PFSK-1 (cell line): ENCODE measurements around the gene ANKS1B.

Experiments used
- FOXP2 ChIP-seq: optimal IDR thresholded peaks from 2 replicates; pipeline ENCODE3; 2011; ENCODE audit warnings: borderline replicate concordance, control low read depth, inconsistent platforms; ENCODE audit not compliant: insufficient read depth; ENCODE audit errors: extremely low read length, extremely low read depth
- POLR2AphosphoS5 ChIP-seq: IDR thresholded peaks from 2 replicates; pipeline ENCODE4 v1.6.1; 2012; ENCODE audit warnings: low read depth, mild to moderate bottlenecking, control low read depth, low read length, moderate library complexity
- SIN3A ChIP-seq: IDR thresholded peaks from 2 replicates; pipeline ENCODE4 v1.6.1; 2012; ENCODE audit warnings: mild to moderate bottlenecking, low read length, moderate library complexity, borderline replicate concordance; ENCODE audit not compliant: insufficient read depth
- TAF1 ChIP-seq: IDR thresholded peaks from 2 replicates; pipeline ENCODE4 v1.6.1; 2012; ENCODE audit warnings: low read length, control low read depth, borderline replicate concordance; ENCODE audit not compliant: insufficient read depth
- TF ChIP-seq, protein P1 (sequence below), 2 experiments: IDR thresholded peaks; 2 replicates each; pipeline versions ENCODE4 v1.6.1 to v1.8.0; 2011 to 2012; ENCODE audit warnings: low read depth in 2 of 2, low read length in 2 of 2, control low read depth in 1 of 2, inconsistent platforms in 1 of 2, mild to moderate bottlenecking in 1 of 2, moderate library complexity in 1 of 2; ENCODE audit not compliant: insufficient read depth in 1 of 2

Gene ANKS1B

DNA sequence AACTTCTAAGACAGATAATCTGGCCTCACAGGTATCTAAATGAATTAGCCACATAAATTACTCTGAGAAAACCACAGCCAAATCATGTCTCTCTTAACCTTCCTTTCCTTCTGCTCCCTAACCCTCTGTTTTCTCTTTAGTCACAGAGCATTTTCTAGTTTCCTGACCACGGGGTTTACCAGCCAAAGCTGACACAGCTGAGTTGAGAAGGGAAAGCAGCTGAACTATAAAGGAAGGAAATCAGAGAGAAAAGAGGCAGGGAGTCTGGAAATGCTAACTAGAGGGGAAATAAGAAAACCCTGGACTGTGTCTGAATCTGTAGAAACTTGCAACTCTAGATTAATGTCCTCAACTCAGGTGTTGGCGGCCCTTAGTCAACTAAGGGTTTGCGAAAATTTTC is 24.4 kb downstream of the ANKS1B start:
- TF ChIP-seq POLR2AphosphoS5 = no peak

DNA sequence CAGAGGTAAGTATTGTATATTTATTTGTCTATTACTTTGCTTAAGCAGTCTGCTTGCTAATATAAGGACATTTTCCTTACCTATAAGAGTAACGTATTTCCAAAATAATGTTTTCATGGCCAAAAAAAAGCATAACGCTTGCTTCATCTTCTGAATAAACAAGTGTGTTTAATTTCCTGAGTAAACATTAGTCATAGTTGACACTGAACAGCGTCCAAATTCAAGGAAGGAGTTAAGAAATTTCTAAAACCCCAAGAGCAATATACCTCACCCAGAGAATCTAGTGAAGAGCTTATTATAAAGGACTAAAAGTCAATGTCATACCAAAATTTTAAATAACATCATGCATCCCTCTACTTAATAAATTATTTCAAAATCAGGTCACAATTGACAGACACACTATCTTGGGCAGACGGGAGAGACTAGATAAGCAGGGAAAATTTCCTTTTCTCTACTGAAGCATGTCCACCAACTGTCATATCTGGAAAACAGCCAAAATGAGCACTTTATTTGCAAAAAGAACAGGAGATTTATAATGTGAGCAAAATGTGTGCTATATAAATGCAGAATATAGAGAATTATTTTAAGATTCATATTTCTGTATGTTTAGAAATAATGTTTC is 25.1 kb downstream of the ANKS1B start:
- TF ChIP-seq FOXP2 = no peak
- TF ChIP-seq, protein P1, sequence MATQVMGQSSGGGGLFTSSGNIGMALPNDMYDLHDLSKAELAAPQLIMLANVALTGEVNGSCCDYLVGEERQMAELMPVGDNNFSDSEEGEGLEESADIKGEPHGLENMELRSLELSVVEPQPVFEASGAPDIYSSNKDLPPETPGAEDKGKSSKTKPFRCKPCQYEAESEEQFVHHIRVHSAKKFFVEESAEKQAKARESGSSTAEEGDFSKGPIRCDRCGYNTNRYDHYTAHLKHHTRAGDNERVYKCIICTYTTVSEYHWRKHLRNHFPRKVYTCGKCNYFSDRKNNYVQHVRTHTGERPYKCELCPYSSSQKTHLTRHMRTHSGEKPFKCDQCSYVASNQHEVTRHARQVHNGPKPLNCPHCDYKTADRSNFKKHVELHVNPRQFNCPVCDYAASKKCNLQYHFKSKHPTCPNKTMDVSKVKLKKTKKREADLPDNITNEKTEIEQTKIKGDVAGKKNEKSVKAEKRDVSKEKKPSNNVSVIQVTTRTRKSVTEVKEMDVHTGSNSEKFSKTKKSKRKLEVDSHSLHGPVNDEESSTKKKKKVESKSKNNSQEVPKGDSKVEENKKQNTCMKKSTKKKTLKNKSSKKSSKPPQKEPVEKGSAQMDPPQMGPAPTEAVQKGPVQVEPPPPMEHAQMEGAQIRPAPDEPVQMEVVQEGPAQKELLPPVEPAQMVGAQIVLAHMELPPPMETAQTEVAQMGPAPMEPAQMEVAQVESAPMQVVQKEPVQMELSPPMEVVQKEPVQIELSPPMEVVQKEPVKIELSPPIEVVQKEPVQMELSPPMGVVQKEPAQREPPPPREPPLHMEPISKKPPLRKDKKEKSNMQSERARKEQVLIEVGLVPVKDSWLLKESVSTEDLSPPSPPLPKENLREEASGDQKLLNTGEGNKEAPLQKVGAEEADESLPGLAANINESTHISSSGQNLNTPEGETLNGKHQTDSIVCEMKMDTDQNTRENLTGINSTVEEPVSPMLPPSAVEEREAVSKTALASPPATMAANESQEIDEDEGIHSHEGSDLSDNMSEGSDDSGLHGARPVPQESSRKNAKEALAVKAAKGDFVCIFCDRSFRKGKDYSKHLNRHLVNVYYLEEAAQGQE (IDR thresholded peaks at IDR 0.05; ENCODE audit: insufficient read depth in 1 of 2, low read depth in 2 of 2, low read length in 2 of 2) = no peak
- TF ChIP-seq POLR2AphosphoS5 = no peak
- no peak for TF ChIP-seq TAF1
- no peak for TF ChIP-seq SIN3A

DNA sequence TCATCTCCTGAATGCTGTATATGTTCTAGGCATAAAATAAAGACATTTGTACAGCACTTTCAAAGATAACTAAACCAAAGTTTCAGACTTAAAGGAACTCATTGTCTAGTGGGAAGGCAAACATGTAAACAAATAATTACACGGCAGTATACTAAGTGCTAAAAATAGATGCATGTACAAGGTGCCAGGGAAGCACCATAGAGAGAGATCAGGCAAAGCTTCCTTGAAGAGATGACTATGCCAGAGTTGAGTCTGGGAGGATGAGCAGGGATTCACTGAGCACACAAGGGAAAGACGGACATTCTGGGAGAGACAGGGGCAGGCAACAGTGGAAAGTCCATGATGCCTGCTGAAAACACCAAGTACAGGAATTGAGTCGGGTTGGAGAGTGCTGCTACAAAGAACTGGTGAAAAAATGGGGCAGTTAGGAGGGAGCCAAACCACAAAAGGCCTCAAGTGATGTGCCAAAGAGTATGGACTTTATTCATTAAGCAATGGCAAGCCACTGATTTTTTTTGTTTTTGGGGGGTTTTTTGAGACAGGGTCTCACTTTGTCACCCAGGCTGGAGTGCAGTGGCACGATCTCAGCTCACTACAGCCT is 26.8 kb downstream of the ANKS1B start:
- TF ChIP-seq SIN3A (no peak), FOXP2 (no peak), TAF1 (no peak), POLR2AphosphoS5 (no peak)
- TF ChIP-seq, protein P1 (IDR thresholded peaks at IDR 0.05; ENCODE audit: insufficient read depth in 1 of 2, low read depth in 2 of 2, low read length in 2 of 2) = no peak

DNA sequence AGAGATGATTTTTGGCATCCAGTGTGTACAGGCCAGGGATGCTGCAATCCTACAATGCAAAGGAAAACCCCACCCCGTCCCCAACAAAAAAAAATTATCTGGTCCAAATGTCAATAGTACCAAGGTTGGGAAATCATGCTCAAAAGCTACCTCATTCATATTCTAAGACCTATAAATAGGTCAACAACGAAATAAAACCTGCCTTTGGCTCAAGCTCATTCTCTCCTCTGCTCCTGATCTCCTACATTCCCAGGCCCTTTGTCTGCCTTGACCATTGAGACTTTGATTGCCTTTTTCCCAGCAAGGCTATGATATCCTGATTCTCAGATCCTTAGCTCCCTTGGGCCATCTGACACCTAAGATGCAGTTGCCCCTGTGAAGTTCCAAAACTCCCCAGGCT is 30.0 kb downstream of the ANKS1B start:
- TF ChIP-seq SIN3A = no peak
- TF ChIP-seq, protein P1 (IDR thresholded peaks at IDR 0.05; ENCODE audit: insufficient read depth in 1 of 2, low read depth in 2 of 2, low read length in 2 of 2) = no peak
- TF ChIP-seq POLR2AphosphoS5 = no peak
- TF ChIP-seq TAF1 = no peak
- TF ChIP-seq FOXP2 = no peak

DNA sequence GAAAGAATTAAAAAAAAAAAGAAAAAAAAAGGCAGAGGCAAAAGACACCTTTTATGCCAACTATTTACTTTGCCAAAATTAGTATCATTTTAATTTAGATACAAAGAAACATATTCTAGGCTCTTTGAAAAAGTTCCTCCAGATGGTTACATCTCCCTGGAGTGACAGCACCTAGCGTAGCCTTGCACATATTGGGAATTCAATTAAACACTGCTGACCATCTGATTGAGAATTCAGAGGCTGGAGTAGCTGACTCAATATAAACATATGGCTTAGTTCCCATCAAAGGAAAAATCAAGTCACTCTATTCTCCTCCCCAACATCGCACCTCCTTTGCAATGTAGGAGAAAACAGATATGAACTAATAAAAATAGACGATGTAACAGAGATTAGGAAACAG is 36.4 kb downstream of the ANKS1B start:
- TF ChIP-seq TAF1 = no peak
- no peak for TF ChIP-seq FOXP2
- TF ChIP-seq, protein P1 (IDR thresholded peaks at IDR 0.05; ENCODE audit: insufficient read depth in 1 of 2, low read depth in 2 of 2, low read length in 2 of 2) = no peak
- no peak for TF ChIP-seq POLR2AphosphoS5
- no peak for TF ChIP-seq SIN3A
